ENCODE measurements around the gene CORO2B.
"Not testable (repeated sequence)": the region's sequence is repeated elsewhere in the genome, so short reads cannot be mapped to it uniquely, and the experiment has no call there.

CORO2B gene

GRCh38 chr15:68632101-68632500 lies 53.3 kb downstream of the CORO2B start:
- DNase-seq, result no peak

- DNase-seq, result no peak
These were observed 54.7 kb downstream of the CORO2B start for GRCh38 chr15:68633231-68634121.

- no peak for DNase-seq
These were observed 55.3 kb downstream of the CORO2B start for GRCh38 chr15:68634122-68634482.

DNA sequence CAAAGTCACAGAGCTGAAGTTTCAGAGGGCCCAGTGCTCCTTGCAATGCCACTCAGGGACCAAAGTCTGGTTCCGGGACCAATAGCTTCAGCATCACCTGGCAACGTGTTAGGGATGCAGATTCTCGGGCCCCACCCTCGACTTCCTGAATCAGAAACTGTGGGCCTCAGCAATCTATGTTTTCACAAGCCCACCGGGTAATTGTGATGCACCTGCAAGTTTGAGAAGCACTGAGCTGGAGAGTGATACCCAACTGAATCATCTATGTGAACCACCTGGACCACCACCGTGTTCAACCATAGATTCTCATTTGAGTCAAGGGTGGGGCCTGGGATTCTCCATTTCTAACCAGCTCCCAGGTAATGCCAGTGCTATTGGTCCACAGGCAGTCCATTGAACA lies 55.7 kb downstream of the CORO2B start:
- no peak for DNase-seq

DNA sequence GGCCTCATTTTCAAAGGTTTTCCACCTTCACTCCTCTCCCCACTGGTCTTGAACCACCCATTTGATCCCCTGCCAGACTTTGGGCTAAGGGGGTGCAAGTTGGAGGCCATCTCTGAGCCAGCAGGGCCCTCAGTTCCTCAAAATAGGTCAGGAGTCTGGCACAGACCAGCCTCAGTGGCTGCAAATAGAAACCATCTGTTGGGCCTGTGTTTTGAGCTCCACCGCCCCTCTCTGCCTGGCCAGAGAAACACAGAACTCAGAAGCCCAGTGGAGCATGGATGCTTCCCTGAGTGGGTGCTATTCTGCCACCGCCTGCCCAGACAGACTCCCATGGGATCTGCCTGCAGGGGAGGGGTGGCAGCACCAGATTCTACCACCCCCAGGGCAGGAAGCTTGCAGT lies 56.3 kb downstream of the CORO2B start:
- no peak for DNase-seq

GRCh38 chr15:68636256-68636655 lies 57.5 kb downstream of the CORO2B start:
- DNase-seq, result no peak

- DNase-seq, result no peak
These were observed 59.1 kb downstream of the CORO2B start for GRCh38 chr15:68637767-68638404.

- DNase-seq, result no peak
These were observed 60.2 kb downstream of the CORO2B start for GRCh38 chr15:68638953-68639515.

DNA sequence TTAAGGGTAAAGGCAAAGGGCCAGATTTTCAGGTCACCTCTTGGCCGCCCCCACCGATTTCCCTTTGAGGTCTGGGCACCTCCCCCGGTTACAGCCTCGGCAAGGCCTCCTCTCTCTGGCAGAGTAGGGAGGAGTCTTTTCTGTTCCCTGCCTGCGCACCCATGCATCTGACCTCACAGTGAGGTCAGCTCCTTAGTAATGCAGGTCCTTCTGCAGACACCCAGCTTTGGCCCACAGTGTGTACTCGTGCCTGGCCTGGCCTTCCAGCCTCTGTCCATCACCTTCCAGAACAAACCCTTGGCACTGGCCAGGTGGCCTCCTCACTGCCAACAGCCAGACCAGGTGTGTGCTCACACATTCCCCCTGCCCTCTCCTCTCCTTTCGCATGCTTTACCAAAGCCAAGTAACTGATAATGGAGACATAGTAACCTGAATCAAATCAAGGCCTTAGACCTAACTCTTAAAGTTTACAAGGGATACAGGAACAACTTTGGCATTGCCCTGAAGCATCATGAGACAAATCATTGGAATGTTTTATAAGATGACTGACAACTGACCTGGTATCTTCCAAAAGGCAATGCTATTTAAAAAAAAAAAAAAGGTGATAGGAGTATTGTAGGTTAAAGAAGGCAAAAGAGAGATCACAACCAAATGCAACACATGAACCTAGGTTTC lies 61.3 kb downstream of the CORO2B start:
- no peak for DNase-seq

GRCh38 chr15:68640791-68641331 lies 62.1 kb downstream of the CORO2B start:
- no peak for DNase-seq

DNA sequence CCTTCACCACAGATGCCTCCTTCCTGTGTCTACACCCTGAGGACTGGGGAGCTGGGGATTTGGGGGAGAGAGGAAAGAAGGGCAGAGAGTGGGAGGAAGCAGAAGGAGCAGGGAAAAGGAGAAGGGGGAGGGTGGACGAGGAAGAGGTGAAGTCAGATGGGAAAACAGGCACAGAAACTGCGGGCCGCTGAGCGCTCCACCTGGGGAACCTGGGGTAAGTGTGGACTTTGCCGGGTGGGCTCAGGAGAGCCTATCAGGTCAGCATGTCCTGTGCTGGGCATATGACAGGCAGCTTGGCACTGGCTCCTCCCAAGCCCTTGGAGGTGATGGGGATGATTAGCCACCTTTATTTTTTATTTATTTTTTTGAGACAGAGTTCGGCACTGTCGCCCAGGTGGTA lies 62.6 kb downstream of the CORO2B start:
- no peak for DNase-seq

DNA sequence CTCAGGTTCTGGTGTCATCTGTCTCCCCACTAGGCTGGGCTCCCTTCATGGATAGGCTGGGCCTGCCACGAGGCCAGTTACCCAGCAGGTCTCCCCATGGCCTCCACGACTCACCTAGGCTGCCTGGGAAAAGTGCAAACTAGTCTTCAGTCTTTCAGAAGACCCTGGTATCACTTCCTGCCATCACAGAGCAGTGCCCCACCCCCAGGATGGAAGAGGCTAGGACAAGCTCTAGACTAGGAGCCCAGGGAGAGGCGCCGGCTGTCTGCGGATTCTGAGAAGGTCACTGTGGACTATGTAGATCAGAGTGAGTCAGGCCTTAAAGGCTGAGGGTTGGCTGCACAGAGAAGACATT lies 63.7 kb downstream of the CORO2B start:
- no peak for DNase-seq

DNA sequence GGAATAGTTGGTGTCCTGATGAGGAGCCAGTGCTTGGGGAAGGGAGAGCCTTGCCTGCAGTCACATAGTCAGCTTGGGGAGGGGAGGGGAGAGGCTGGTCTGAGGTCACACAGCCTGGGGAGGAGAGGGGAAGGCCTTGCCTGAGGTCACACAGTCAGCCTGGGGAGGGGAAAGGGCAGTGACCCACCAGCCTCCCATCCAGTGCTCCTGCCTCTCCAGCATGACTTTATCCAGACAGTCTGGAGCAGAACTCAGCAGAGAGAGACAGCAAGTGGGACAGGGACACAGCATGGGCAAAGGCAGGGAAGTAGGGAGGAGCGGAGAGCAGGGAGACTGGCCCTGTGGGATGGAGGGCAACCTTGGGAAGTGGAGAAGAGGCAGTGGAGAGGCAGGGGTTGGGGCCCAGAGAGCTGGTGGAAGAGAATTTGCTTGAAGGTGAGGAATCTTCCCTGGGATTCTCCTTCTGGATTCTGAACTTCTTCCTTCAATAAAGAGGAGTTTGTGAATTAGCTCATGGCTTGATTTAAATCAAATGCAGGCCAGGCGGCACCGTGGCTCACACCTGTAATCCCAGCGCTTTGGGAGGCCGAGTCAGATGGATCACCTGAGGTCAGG lies 64.5 kb downstream of the CORO2B start:
- DNase-seq, result no peak

GRCh38 chr15:68644083-68644904 lies 65.5 kb downstream of the CORO2B start:
- DNase-seq, result no peak

DNA sequence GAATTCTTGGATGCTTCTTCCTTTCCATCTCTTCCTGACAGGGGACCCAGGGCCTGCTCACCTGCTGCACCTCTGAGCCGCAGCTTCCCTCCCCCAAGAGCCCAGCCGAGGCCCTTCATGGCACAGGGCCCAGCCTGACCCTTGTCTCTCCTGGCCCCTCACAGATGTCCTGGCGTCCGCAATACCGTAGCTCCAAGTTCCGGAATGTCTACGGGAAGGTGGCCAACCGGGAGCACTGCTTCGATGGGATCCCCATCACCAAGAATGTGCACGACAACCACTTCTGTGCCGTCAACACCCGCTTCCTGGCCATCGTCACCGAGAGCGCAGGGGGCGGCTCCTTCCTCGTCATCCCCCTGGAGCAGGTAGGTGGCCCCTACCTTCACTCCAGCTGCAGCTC lies 66.2 kb downstream of the CORO2B start:
- DNase-seq, result no peak

DNA sequence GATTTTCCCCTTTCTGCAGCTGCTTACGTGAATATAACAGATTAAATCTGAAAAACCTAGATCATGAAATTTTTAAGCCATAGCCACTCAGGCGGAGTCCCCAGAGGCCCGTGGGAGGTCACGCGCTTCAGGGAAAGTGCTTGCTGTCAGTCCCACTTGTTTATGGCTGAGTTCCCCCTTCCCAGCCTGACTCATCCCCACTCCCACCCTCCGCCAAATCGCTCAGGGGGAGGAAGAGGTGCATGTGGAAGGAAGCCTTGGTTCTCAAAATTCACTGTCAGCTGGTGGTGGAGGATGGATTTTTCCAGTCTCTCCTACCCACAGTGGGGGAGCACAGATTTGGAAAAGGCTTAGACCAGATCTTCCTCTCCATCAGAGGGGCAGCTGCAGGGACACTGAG lies 67.4 kb downstream of the CORO2B start:
- no peak for DNase-seq

DNA sequence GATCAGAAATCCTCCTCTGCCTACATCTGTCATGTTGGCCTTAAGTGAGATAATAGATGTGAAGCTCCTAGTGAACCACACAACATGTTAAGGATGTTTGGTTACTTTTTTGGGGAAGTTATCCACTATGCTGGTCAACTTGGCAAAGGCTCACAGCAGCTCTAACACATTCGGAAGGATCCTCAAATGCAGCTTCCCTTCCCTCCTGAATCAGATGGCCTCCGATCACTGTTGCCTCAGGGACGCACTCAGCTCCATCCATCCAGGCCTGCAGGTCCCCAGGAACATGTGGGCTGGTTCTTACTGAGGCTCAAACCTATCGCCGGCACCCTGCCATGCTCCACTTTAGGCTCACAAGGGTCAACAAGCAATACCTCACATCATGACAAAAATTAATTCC lies 67.9 kb downstream of the CORO2B start:
- DNase-seq, result no peak

GRCh38 chr15:68647361-68647760 lies 68.6 kb downstream of the CORO2B start:
- DNase-seq, result not testable (repeated sequence)

DNA sequence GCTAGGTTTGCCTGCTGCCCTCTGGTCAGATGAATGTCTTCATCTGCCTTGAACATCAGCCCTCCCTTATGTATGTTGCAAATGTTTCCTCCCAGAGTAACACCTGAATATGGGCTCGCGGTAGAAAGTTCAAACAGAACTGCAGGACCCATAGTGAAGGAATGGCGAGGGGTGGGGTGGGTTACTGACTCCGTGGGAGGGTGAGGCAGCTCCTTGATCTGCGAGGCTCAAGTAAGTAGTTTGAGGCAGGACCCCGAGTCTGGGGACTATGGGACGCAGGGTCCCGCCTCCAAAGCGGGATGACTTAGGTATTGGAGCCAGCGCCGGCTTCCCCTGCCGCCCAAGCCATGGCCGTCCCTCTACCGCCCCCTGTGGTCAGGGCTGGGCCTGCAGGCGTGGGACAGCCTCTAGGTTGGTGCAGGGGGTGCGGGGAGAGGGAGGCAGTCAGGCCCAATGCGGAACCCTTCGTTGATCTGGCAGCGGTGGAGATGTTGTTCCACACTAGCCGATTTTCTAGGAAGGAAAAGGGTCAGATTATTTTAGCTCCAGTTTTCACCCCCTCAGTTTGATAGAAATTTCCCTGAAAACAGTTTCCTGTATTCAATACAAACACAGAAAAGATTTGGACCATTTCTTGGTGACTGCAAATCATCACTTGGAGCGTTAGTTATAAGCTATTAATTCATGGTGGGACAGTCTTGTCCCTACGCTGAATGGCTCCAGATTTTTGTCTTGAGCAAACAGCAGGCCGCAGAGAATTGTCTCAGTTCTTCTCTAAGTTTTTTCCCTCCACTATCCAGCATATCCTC lies 72.3 kb downstream of the CORO2B start:
- DNase-seq, result no peak

DNA sequence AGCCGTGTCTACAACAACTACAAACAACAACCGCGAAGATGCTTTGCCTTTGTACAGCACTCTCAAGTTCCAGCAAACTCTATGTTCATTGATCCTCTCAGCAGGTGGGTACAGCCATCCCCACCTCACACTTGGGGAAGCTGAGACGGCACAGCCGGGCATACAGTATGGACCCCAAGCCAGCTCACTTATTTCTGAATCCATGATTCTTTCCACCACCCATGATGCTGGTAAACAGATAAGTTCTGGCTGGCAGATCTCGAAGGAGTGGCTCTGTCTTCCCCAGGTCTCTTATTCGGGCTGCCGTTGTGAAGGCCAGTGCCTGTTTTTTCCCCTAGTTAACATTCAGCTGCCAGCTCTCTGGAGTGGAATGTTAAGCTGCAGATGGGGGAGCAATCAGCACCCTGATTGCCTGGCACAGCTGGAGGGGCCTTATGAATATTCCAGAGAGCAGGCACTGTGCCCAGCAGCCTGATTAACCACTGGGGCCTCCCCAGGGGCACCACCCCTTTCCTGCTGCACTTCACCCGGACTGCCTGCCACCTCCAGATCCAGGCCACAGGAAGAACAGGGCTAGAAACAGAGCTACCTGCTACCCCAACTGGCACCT lies 73.2 kb downstream of the CORO2B start:
- DNase-seq, result no peak
